Islet precursor cell (in vitro differentiated cells): ENCODE data around the gene MTREX.

Experiments
- DNase-seq: peaks from one replicate; pipeline ENCODE4 v3.0.0-alpha.2; 2018

Gene MTREX

DNA sequence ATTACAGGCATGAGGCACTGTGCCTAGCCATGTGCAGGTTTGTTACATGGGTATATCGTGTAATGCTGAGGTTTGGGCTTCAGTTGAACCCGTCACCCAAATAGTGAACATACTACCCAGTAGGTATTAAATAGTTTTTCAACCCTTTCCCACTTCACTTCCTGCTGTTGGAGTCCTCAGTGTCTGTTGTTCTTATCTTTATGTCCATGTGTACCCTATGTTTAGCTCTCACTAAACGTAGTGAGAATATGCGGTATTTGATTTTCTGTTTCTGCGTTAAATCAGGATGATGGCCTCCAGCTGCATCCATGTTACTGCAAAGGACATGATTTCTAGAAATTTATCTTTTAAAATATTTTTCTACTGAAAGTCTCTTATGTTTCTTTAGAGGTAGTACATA is 17.8 kb downstream of the MTREX start:
- no peak for DNase-seq

GRCh38 chr5:55327281-55327680 is 19.5 kb downstream of the MTREX start:
- no peak for DNase-seq

DNA sequence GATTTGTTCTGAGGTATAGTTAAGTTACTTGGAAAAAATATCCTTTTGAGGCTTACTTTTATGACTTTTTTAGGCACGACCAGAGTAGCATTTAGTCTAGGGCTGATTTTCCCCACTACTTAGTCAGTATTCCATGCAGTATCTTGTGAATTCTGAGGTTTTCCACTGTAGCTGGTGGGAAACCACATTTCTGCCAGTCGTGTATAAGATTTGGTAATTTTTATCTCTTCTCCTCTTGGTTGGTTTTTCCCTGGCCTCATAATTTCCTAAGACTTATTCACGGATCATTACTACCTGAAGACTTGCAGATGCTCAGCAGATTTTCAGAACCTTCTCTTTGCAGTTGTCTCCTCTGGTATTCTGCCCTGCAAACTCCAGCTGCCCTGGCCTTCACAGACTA is 23.5 kb downstream of the MTREX start:
- DNase-seq: no peak

DNA sequence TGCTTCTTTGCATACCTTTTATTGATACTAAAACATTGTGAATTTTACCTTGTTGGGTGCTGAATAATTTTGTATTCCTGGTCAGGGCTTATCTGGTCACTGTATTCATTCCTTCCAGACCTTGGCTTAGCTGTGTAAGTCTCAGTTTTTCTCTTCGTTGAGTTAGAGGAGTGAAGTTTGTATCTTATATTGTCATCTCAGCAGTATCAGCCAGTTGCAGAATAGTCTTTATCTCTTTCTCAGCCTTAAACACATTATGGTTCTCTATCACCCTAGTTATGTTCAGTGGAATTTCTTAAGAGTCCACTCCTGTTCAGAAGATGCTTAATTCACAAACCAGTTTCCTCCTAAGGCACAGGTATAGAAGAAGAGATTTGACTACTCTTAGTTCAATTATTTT is 25.2 kb downstream of the MTREX start:
- no peak for DNase-seq

DNA sequence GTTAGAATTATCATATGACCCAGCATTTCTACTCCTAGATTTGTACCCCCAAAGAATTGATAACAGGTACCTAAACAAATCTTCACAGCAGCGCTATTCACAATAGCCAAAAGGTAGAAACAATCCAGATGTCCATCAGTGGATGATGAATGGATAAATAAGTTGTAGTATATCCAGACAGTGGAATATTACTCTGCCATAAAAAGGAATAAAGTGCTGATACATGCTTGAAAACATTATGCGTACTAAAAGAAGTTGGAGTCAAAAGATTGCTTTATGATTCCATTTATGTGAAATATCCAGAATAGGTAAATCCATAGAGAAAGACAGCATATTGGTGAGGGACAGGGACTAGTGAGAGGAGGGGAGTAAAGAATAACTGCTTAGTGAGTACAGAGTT is 26.0 kb downstream of the MTREX start:
- no peak for DNase-seq

DNA sequence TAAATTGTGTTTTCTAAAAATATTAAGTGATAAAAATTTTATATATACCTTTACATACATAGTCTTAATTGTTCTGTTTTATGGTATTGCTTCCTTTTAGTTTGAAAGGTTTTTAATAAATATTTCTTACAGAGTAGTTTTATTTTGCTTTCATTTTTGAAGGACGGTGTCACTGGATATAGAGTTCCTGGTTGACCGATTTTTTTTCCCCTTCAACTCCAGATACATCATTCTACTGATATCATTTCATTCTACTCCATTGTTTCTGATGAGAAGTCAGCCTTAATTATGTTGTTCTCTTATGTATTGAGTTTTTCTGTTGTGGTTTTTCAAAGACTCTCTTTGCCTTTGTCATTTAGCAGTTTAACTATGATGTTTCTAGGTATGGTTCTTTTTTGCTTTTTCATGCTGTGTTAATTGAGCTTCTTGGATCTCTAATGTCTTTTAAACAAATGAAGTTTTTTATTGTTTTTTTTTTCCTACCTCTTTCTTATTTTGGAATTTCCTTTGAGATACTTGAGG is 30.4 kb downstream of the MTREX start:
- no peak for DNase-seq

- no peak for DNase-seq
Observed at GRCh38 chr5:55338810-55339243, 31.0 kb downstream of the MTREX start.

DNA sequence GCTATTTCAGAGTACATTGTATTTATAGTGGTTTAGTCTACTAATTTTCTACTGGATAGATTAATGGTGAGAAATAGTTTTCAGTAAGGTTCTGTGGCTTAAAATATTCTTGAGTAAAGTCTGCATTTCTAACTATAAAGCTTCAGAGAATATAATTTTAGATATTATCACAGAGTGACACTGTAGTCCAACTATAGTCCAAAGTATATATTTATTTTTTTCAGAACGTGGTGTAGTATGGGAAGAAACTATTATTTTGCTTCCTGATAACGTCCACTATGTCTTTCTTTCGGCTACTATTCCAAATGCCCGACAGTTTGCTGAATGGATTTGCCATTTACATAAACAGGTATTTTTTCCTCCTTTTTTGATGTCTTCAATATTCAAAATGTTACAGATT is 35.3 kb downstream of the MTREX start:
- DNase-seq: no peak

DNA sequence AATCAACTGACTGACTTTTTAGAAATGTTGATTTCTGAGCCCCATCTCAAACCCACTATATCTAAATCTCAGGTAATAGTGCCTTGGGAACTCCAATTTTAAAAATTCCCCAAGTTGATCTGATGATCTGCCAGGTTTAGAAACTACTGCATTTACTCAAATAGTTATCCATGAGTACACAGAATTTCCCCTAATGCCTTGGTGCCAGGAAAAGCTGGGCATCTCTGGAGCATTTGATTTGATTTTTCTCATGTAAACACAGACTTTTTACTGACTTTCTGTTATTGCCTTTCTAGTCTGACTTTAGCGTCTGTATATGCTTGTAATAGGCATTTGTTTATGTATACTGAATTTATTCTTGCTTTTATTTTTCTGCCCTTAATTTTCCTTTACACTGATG is 35.8 kb downstream of the MTREX start:
- DNase-seq: no peak

GRCh38 chr5:55344392-55344992 is 36.7 kb downstream of the MTREX start:
- DNase-seq: peak; percentile 65

DNA sequence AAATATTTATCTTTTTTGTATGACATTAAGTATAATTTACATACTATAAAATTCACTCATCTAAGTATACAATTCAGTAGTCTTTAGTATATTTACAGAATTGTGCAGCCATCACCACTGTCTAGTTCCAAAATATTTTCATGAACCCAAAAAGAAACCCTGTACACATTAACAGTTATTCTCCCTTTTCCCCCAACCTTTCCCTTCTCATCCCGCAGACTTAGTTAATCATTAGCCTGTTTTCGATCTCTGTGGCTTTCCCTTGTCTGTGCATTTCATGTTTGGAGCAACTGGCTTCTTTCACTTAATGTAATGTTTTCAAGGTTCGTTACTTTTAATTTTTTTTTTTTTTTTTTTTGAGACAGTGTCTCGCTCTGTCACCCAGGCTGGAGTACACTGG is 37.5 kb downstream of the MTREX start:
- no peak for DNase-seq

DNA sequence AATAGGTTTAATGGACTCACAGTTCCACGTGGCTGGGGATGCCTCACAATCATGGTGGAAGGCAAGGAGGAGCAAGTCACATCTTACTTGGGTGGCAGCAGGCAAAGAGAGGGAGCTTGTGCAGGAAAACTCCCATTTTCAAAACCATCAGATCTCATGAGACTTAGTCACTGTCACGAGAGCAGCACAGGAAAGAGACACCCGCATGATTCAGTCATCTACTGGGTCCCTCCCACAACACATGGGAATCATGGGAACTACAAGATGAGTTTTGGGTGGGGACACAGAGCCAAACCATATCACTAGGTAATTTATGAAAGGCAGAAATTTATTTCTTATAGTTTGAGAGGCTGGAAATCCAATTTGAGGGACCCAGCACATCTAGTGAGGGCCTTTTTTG is 40.0 kb downstream of the MTREX start:
- DNase-seq: peak; percentile 42

- DNase-seq: no peak
Observed at GRCh38 chr5:55350754-55351153, 43.0 kb downstream of the MTREX start.

GRCh38 chr5:55356896-55357295 is 49.1 kb downstream of the MTREX start:
- DNase-seq: peak; percentile 41

DNA sequence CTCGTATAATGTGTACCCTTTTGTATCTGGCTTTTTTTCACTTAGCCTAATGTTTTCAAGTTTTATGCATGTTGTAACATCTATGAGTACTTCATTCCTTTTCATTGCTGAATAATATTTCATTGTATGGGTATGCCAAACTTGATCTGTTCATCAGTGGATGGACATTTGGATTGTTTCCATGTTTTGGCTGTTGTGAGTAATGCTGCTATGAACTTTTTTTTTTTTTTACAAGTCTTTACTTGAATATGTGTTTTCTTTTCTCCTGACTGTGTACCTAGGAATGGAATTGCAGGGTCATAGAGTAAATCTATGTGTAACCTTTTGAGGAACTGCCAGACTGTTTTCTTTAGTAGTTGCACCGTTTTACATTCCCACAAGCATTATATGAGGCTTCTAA is 52.4 kb downstream of the MTREX start:
- no peak for DNase-seq

DNA sequence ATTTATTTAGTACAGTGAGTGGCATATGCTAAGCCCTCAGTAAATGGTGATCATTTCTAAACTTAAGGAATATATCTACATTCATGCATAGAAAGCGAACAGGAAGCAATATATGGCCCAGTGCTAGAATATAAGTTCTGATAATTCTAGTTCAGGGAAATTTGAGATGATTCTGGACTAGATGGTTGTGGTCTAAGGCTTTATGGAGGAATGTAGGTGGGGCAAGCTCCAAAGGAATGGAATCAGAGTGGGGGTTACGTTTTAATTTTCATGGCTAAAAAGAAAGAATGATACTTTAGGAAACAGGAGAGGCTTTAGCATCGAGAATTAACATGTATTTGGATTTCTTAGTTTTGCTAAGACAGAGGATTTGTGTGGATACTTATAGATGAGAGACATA is 56.1 kb downstream of the MTREX start:
- DNase-seq: no peak

- DNase-seq: no peak
Observed at GRCh38 chr5:55364537-55365055, 56.8 kb downstream of the MTREX start.

- DNase-seq: no peak
Observed at GRCh38 chr5:55370291-55370925, 62.6 kb downstream of the MTREX start.

DNA sequence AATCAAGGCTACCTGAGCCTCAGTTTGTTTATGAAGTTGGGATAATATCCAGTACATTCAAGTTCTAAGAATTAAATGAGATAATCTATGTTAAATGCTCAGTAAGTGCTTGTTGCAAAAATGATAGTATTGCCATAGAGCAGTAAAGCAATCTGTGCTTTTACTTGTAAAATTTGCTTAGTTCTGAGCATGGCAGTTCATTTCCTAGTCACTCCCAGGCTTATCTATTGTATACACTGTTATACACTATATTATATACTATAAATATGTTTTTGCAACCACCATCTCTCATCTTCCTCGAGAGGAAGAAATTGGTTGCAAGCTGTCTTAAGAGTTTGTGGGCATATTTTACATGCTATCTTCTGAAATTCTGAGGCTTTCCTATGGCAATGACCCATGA is 63.4 kb downstream of the MTREX start:
- DNase-seq: no peak

- no peak for DNase-seq
Observed at GRCh38 chr5:55372130-55372925, 64.5 kb downstream of the MTREX start.

DNA sequence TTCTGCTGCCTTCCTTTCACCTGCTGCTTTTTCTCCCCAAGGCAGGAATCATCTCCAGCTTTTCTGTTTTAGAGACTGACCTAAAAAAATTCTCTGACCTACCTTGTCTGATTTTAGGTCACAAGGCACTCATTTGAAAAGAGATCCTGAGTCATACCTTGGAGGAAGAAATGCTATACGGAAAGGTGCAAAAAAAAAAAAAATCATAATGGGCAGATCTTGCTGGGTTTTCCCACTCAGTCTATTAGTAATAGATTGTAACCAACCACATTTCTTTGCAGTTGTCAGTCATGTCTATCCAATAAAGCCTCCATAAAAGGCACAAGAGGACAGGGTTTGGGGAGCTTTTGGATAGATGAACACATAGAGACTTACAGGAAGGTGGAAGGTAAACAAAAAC is 70.0 kb downstream of the MTREX start:
- DNase-seq: no peak

- DNase-seq: no peak
Observed at GRCh38 chr5:55383254-55383653, 75.5 kb downstream of the MTREX start.

DNA sequence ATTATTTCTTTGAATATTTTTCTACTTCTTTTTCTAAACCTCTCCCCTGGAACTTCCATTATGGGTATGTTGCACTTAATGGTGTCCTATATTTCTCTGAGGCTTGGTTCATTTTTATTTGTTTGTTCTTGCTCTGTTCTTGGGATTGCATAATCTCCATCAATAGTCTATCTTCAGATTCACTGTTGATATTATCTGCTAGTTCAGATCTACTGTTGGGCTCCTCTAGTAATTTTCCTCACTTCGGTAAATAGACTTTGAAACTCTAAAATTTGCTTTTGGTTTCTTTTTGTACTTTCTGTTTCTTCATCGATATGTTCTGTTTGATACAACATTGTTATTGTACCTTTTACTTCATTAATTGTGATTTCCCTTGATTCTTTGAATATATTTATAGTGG is 76.3 kb downstream of the MTREX start:
- no peak for DNase-seq

GRCh38 chr5:55385227-55385626 is 77.4 kb downstream of the MTREX start:
- DNase-seq: no peak
